ENCODE measurements around the gene COLGALT1.

GRCh38 chr19:17536955-17537354 is 18.5 kb upstream of the COLGALT1 start:
- TF ChIP-seq CTCF (IDR thresholded peaks at IDR 0.05), result no peak
- TF ChIP-seq POLR2A (IDR thresholded peaks at IDR 0.05), result no peak

Data from thyroid gland (tissue), 4 donors.